SK-N-SH (cell line): ENCODE results near the gene RAPGEF4.

Experiments used
- EP300 ChIP-seq, 2 experiments: IDR thresholded peaks; 2 replicates each; pipeline versions ENCODE4 v1.4.0 to v1.6.1; 2012; ENCODE audit warnings: borderline replicate concordance in 1 of 2, low read depth in 1 of 2, low read length in 1 of 2
- MXI1 ChIP-seq: IDR thresholded peaks from 2 replicates; pipeline ENCODE4 v1.6.1; 2012; ENCODE audit warnings: mild to moderate bottlenecking, low read depth, low read length, improper control_type of control experiment
- POLR2AphosphoS5 ChIP-seq: IDR thresholded peaks from 2 replicates; pipeline ENCODE4 v1.6.1; 2012; ENCODE audit warnings: low read depth, low read length
- TF ChIP-seq, protein P1 (sequence below): fragments of 200-600 bp; sonication (generic); IDR thresholded peaks from 2 replicates; pipeline ENCODE4 v1.6.1; 2017; ENCODE audit warnings: antibody characterized with exemption, mild to moderate bottlenecking, moderate library complexity
- TF ChIP-seq, protein P2 (sequence below): fragments of 150-350 bp; IDR thresholded peaks from 2 replicates; pipeline ENCODE4 v1.6.1; 2016; ENCODE audit warnings: mild to moderate bottlenecking, low read depth, low read length

DNA sequence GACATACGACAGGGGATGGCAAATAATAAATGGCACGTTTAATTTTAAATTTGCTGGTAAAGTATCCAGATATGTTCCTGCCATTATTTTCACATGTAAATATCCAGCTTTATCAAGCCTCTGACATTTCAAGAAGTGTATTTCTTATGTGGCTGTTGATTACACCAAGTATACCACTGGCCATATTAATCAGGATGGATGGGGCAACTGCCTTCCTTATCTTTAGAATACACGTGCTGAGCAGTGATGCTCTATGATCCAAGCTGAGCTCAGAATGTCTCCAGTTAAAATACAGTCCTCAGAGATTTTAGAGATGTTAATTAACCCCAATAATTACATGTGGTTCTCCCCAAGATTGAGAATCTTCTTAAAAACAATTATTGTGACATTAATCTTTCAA lies 38.3 kb upstream of the RAPGEF4 start:
- TF ChIP-seq, protein P1, sequence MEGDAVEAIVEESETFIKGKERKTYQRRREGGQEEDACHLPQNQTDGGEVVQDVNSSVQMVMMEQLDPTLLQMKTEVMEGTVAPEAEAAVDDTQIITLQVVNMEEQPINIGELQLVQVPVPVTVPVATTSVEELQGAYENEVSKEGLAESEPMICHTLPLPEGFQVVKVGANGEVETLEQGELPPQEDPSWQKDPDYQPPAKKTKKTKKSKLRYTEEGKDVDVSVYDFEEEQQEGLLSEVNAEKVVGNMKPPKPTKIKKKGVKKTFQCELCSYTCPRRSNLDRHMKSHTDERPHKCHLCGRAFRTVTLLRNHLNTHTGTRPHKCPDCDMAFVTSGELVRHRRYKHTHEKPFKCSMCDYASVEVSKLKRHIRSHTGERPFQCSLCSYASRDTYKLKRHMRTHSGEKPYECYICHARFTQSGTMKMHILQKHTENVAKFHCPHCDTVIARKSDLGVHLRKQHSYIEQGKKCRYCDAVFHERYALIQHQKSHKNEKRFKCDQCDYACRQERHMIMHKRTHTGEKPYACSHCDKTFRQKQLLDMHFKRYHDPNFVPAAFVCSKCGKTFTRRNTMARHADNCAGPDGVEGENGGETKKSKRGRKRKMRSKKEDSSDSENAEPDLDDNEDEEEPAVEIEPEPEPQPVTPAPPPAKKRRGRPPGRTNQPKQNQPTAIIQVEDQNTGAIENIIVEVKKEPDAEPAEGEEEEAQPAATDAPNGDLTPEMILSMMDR, result no peak
- TF ChIP-seq POLR2AphosphoS5 (no peak), MXI1 (no peak), EP300 (IDR thresholded peaks at IDR 0.05; ENCODE audit: borderline replicate concordance in 1 of 2, low read depth in 1 of 2, low read length in 1 of 2) (no peak)
- TF ChIP-seq, protein P2, sequence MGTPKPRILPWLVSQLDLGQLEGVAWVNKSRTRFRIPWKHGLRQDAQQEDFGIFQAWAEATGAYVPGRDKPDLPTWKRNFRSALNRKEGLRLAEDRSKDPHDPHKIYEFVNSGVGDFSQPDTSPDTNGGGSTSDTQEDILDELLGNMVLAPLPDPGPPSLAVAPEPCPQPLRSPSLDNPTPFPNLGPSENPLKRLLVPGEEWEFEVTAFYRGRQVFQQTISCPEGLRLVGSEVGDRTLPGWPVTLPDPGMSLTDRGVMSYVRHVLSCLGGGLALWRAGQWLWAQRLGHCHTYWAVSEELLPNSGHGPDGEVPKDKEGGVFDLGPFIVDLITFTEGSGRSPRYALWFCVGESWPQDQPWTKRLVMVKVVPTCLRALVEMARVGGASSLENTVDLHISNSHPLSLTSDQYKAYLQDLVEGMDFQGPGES, result no peak
